ENCODE results near the gene NFIA. TPM values are rescaled to one million over a fixed set of nuclear protein-coding genes. Genes with fewer than 3 reads are reported as not detected.
A peak's percentile ranks its signal among the peaks of the same experiment; 100 is the strongest.

The NFIA gene
- total and polyA plus RNA-seq, 4 experiments from 2014 or later: 5.1 to 7.3 (median 6.7) TPM

GRCh38 chr1:61388566-61388965 lies 306.2 kb downstream of the NFIA start:
- peaks cover 11 to 36% of the 10 kb centered on the region in 2 donors for H3K36me3 Mint-ChIP-seq
- no peak overlapping the region for H3K4me3 Mint-ChIP-seq
- peaks cover 0 to 2% of the 10 kb centered on the region in 2 donors for H3K9me3 ChIP-seq (ENCODE audit: control insufficient read depth in 1 of 2, low read length in 2 of 2)
- no peaks in the 10 kb centered on the region for H3K27me3 Mint-ChIP-seq
- no peaks in the 10 kb centered on the region for H3K36me3 ChIP-seq (ENCODE audit: insufficient read depth, low read length)
- no peaks in the 10 kb centered on the region for H3K27me3 ChIP-seq (ENCODE audit: insufficient read depth, low read length)
- no peak overlapping the region for H3K4me3 ChIP-seq (ENCODE audit: low read length in 2 of 2)
- DNase-seq: no peak
- no peak overlapping the region for H3K27ac Mint-ChIP-seq
- no peak overlapping the region for H3K27ac ChIP-seq (ENCODE audit: low read depth, low read length)
- H3K4me1 Mint-ChIP-seq: peaks cover 0 to 10% (median 5%) of the 10 kb centered on the region in 4 donors
- peaks cover 0 to 12% (median 0%) of the 10 kb centered on the region in 8 donors for H3K9me3 Mint-ChIP-seq
- H3K4me1 ChIP-seq (ENCODE audit: insufficient read depth, low read length): no peaks in the 10 kb centered on the region
- ChIA-PET POLR2A (ENCODE audit: partially characterized antibody) (no interaction called here), CTCF (ENCODE audit: partially characterized antibody) (interaction anchor here (0.6 kb wide), 1 partner anchor 311 kb away, joined by 4 read pairs; no protein-coding TSS in a partner anchor)
- intact Hi-C loops (cut with micrococcal nuclease): no loop called here

GRCh38 chr1:61389194-61389925 lies 307.0 kb downstream of the NFIA start:
- CTCF ChIA-PET (ENCODE audit: partially characterized antibody): no interaction called here
- H3K9me3 ChIP-seq (ENCODE audit: control insufficient read depth in 1 of 2, low read length in 2 of 2): peaks cover 0 to 2% of the 10 kb centered on the region in 2 donors

GRCh38 chr1:61389926-61390845 lies 307.8 kb downstream of the NFIA start:
- H3K4me1 ChIP-seq (ENCODE audit: insufficient read depth, low read length): no peaks in the 10 kb centered on the region
- peaks cover 0 to 2% of the 10 kb centered on the region in 2 donors for H3K9me3 ChIP-seq (ENCODE audit: control insufficient read depth in 1 of 2, low read length in 2 of 2)
- H3K36me3 Mint-ChIP-seq: peaks cover 7 to 24% of the 10 kb centered on the region in 2 donors
- POLR2A ChIA-PET (ENCODE audit: partially characterized antibody): no interaction called here
- H3K4me3 Mint-ChIP-seq: no peak overlapping the region
- H3K27ac ChIP-seq (ENCODE audit: low read depth, low read length): no peak overlapping the region
- no peak overlapping the region for H3K27ac Mint-ChIP-seq
- no peaks in the 10 kb centered on the region for H3K27me3 Mint-ChIP-seq
- peaks cover 0 to 10% (median 5%) of the 10 kb centered on the region in 4 donors for H3K4me1 Mint-ChIP-seq
- H3K9me3 Mint-ChIP-seq: peaks cover 0 to 12% (median 0%) of the 10 kb centered on the region in 8 donors
- intact Hi-C loops (cut with micrococcal nuclease): no loop called here
- no peak for DNase-seq
- no peaks in the 10 kb centered on the region for H3K27me3 ChIP-seq (ENCODE audit: insufficient read depth, low read length)
- H3K36me3 ChIP-seq (ENCODE audit: insufficient read depth, low read length): no peaks in the 10 kb centered on the region
- H3K4me3 ChIP-seq (ENCODE audit: low read length in 2 of 2): no peak overlapping the region
- CTCF ChIA-PET (ENCODE audit: partially characterized antibody): no interaction called here

More at GRCh38 chr1:61389194-61389925, 307.0 kb downstream of the NFIA start:
- H3K4me3 Mint-ChIP-seq: no peak overlapping the region
- no peak for DNase-seq
- H3K27ac ChIP-seq (ENCODE audit: low read depth, low read length): no peak overlapping the region
- H3K9me3 Mint-ChIP-seq: peaks cover 0 to 12% (median 0%) of the 10 kb centered on the region in 8 donors
- H3K4me1 Mint-ChIP-seq: peaks cover 0 to 10% (median 5%) of the 10 kb centered on the region in 4 donors
- H3K27me3 Mint-ChIP-seq: no peaks in the 10 kb centered on the region
- H3K4me3 ChIP-seq (ENCODE audit: low read length in 2 of 2): no peak overlapping the region
- intact Hi-C loops (cut with micrococcal nuclease): no loop called here
- H3K36me3 Mint-ChIP-seq: peaks cover 7 to 28% of the 10 kb centered on the region in 2 donors
- POLR2A ChIA-PET (ENCODE audit: partially characterized antibody): no interaction called here
- H3K36me3 ChIP-seq (ENCODE audit: insufficient read depth, low read length): no peaks in the 10 kb centered on the region
- H3K27ac Mint-ChIP-seq: no peak overlapping the region
- H3K27me3 ChIP-seq (ENCODE audit: insufficient read depth, low read length): no peaks in the 10 kb centered on the region
- H3K4me1 ChIP-seq (ENCODE audit: insufficient read depth, low read length): no peaks in the 10 kb centered on the region

GRCh38 chr1:61391730-61392129 lies 309.4 kb downstream of the NFIA start:
- Mint-ChIP-seq H3K4me1 (peaks cover 0 to 9% (median 5%) of the 10 kb centered on the region in 4 donors), H3K27me3 (no peaks in the 10 kb centered on the region), H3K9me3 (peaks cover 0 to 12% (median 0%) of the 10 kb centered on the region in 8 donors), H3K27ac (peak overlapping the region in 1 of 7 donors; percentile 60), H3K36me3 (peaks cover 5 to 20% of the 10 kb centered on the region in 2 donors), H3K4me3 (no peak overlapping the region)
- Histone ChIP-seq H3K4me1 (ENCODE audit: insufficient read depth, low read length) (no peaks in the 10 kb centered on the region), H3K27ac (ENCODE audit: low read depth, low read length) (no peak overlapping the region), H3K9me3 (ENCODE audit: control insufficient read depth in 1 of 2, low read length in 2 of 2) (peaks cover 0 to 2% of the 10 kb centered on the region in 2 donors), H3K36me3 (ENCODE audit: insufficient read depth, low read length) (no peaks in the 10 kb centered on the region), H3K27me3 (ENCODE audit: insufficient read depth, low read length) (no peaks in the 10 kb centered on the region), H3K4me3 (ENCODE audit: low read length in 2 of 2) (no peak overlapping the region)
- POLR2A ChIA-PET (ENCODE audit: partially characterized antibody): no interaction called here
- CTCF ChIA-PET (ENCODE audit: partially characterized antibody): no interaction called here
- intact Hi-C loops (cut with micrococcal nuclease): no loop called here
- no peak for DNase-seq

GRCh38 chr1:61392409-61393242 lies 310.3 kb downstream of the NFIA start:
- ChIA-PET CTCF (ENCODE audit: partially characterized antibody) (no interaction called here), POLR2A (ENCODE audit: partially characterized antibody) (no interaction called here)
- no peak overlapping the region for H3K4me3 Mint-ChIP-seq
- no peaks in the 10 kb centered on the region for H3K27me3 ChIP-seq (ENCODE audit: insufficient read depth, low read length)
- intact Hi-C loops (cut with micrococcal nuclease): no loop called here
- peaks cover 5 to 20% of the 10 kb centered on the region in 2 donors for H3K36me3 Mint-ChIP-seq
- H3K4me1 Mint-ChIP-seq: peaks cover 0 to under 1% (median under 1%) of the 10 kb centered on the region in 4 donors
- H3K9me3 Mint-ChIP-seq: peaks cover 0 to 12% (median 0%) of the 10 kb centered on the region in 8 donors
- no peak for DNase-seq
- H3K27ac Mint-ChIP-seq: no peak overlapping the region
- no peak overlapping the region for H3K27ac ChIP-seq (ENCODE audit: low read depth, low read length)
- H3K4me3 ChIP-seq (ENCODE audit: low read length in 2 of 2): no peak overlapping the region
- no peaks in the 10 kb centered on the region for H3K27me3 Mint-ChIP-seq
- no peaks in the 10 kb centered on the region for H3K4me1 ChIP-seq (ENCODE audit: insufficient read depth, low read length)
- H3K36me3 ChIP-seq (ENCODE audit: insufficient read depth, low read length): no peaks in the 10 kb centered on the region
- peaks cover 0 to 2% of the 10 kb centered on the region in 2 donors for H3K9me3 ChIP-seq (ENCODE audit: control insufficient read depth in 1 of 2, low read length in 2 of 2)

- peaks cover 0 to 7% (median 0%) of the 10 kb centered on the region in 8 donors for H3K9me3 Mint-ChIP-seq
- H3K27ac ChIP-seq (ENCODE audit: low read depth, low read length): no peak overlapping the region
- no peaks in the 10 kb centered on the region for H3K36me3 ChIP-seq (ENCODE audit: insufficient read depth, low read length)
- ChIA-PET POLR2A (ENCODE audit: partially characterized antibody) (no interaction called here), CTCF (ENCODE audit: partially characterized antibody) (no interaction called here)
- H3K27me3 Mint-ChIP-seq: no peaks in the 10 kb centered on the region
- peaks cover 0 to 2% of the 10 kb centered on the region in 2 donors for H3K9me3 ChIP-seq (ENCODE audit: control insufficient read depth in 1 of 2, low read length in 2 of 2)
- intact Hi-C loops (cut with micrococcal nuclease): no loop called here
- H3K4me3 Mint-ChIP-seq: no peak overlapping the region
- no peaks in the 10 kb centered on the region for H3K4me1 ChIP-seq (ENCODE audit: insufficient read depth, low read length)
- no peak for DNase-seq
- no peak overlapping the region for H3K4me3 ChIP-seq (ENCODE audit: low read length in 2 of 2)
- no peaks in the 10 kb centered on the region for H3K4me1 Mint-ChIP-seq
- no peak overlapping the region for H3K27ac Mint-ChIP-seq
- H3K36me3 Mint-ChIP-seq: peaks cover 2 to 16% of the 10 kb centered on the region in 2 donors
- no peaks in the 10 kb centered on the region for H3K27me3 ChIP-seq (ENCODE audit: insufficient read depth, low read length)
These were observed 311.2 kb downstream of the NFIA start for GRCh38 chr1:61393575-61393974.

Data from CD4-positive, alpha-beta memory T cell (primary cell).